Stimulated activated effector memory CD8-positive, alpha-beta T cell treated with anti-CD3 and anti-CD28 coated beads, Interleukin-12 subunit alpha, Interleukin-12 subunit beta, amount 100 ng/mL, for 72 hours (primary cell): ENCODE measurements around the gene PHF5A.

Experiments
- ATAC-seq: fragments of 150-1000 bp; cut with Tn5 transposase; 2 replicates; pipeline ENCODE4 v1.10.0; 2021
- DNase-seq, 2 donors: peaks; one replicate each; pipeline ENCODE4 v3.0.0; 2021 to 2022; ENCODE audit warnings: low spot score in 2 of 2
- H3K27ac Mint-ChIP-seq: one replicate; pipeline ENCODE4 v1.8.0; 2022; ENCODE audit warnings: mild to moderate bottlenecking, mixed read lengths
- H3K36me3 Mint-ChIP-seq: one replicate; pipeline ENCODE4 v1.8.0; 2022; ENCODE audit warnings: mild to moderate bottlenecking, mixed read lengths
- H3K4me1 Mint-ChIP-seq: one replicate; pipeline ENCODE4 v1.8.0; 2022; ENCODE audit warnings: mixed read lengths
- H3K4me3 Mint-ChIP-seq: one replicate; pipeline ENCODE4 v1.8.0; 2022; ENCODE audit warnings: mild to moderate bottlenecking, mixed read lengths
- H3K9me3 Mint-ChIP-seq: one replicate; pipeline ENCODE4 v1.8.0; 2022; ENCODE audit warnings: mixed read lengths

PHF5A gene

DNA sequence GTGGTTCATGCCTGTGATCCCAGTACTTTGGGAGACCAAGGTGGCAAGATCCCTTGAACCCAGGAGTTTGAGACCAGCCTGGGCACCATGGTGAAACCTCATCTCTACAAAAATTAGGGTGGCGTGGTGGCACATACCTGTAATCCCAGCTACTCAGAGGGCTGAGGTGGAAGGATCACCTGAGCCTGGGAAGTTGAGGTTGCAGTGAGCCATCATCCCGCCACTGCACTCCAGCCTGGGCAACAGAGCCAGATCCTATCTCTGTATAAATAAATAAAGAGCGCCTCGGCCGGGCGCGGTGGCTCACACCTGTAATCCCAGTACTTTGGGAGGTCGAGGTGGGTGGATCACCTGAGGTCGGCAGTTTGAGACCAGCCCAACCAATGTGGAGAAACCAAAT, 49.8 kb downstream of the PHF5A start:
- DNase-seq = no peak
- H3K4me3 Mint-ChIP-seq = no peak overlapping the region
- H3K27ac Mint-ChIP-seq = peak overlapping the region; percentile 5
- no peak for ATAC-seq
- H3K4me1 Mint-ChIP-seq = peaks cover 22% of the 10 kb centered on the region
- peaks cover 24% of the 10 kb centered on the region for H3K36me3 Mint-ChIP-seq
- no peaks in the 10 kb centered on the region for H3K9me3 Mint-ChIP-seq

DNA sequence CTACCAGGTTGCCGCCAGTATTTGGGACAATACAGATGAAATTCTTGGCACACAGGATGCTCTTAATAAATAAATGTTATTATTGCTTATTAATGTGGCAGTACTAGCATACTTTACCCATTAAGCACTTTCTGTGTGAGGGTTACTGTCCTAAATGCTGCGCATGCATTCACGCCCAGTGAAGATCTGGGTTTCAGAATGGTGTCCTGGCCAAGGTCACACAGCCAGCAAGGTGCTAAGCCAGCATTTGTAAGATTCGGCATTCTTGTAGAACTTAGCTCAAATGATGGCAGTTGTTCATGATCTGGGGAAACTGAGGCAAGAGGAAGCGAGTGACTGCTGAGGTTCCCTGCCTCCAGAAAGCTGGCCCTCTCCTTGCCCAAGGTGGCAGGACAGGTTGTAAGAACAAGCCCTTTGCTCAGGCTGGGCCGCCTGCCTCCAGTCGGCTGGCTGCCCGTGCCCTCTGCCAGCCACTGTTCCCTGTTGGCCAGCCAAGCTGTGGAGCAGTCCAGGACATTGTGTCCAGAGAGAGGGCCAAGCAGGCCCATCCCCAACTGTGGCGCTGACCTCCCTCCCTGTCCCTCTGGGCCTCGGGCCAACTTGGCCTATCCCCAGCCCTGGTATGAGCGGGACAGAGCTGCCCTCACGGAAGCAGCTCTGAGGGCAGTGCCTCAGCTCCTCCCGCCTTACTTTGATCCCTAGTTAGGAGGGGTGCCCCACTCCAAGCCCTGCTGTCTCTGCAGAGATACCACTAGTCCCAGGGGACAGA, 50.7 kb downstream of the PHF5A start:
- H3K4me3 Mint-ChIP-seq = no peak overlapping the region
- peaks cover 22% of the 10 kb centered on the region for H3K4me1 Mint-ChIP-seq
- H3K27ac Mint-ChIP-seq = peak overlapping the region; percentile 5
- no peak for DNase-seq
- no peak for ATAC-seq
- H3K9me3 Mint-ChIP-seq = no peaks in the 10 kb centered on the region
- peaks cover 24% of the 10 kb centered on the region for H3K36me3 Mint-ChIP-seq

DNA sequence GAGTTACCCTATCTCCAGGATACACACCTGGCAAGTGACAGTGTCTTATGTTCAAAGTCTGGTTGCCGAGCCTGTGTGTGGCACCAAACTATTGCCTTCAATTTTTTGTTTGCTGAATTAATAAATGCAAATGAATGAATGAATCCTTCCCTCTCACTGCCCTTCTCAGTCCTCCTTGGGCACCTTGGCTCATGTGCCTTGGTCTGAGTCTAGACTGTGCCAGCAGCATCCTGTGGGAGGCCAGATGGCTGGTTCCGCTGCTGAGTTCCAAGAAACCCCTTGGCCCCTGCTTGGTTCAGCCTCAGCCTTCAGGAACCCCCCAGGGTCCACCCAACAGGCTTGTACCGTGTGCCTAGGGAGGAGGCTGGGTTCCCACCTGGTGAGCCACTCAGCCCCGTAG, 52.9 kb downstream of the PHF5A start:
- ATAC-seq (no peak), DNase-seq (no peak)
- H3K36me3 Mint-ChIP-seq = peaks cover 28% of the 10 kb centered on the region
- H3K9me3 Mint-ChIP-seq = no peaks in the 10 kb centered on the region
- peaks cover 40% of the 10 kb centered on the region for H3K4me1 Mint-ChIP-seq
- peak overlapping the region; percentile 93 for H3K4me3 Mint-ChIP-seq
- peak overlapping the region; percentile 99 for H3K27ac Mint-ChIP-seq

DNA sequence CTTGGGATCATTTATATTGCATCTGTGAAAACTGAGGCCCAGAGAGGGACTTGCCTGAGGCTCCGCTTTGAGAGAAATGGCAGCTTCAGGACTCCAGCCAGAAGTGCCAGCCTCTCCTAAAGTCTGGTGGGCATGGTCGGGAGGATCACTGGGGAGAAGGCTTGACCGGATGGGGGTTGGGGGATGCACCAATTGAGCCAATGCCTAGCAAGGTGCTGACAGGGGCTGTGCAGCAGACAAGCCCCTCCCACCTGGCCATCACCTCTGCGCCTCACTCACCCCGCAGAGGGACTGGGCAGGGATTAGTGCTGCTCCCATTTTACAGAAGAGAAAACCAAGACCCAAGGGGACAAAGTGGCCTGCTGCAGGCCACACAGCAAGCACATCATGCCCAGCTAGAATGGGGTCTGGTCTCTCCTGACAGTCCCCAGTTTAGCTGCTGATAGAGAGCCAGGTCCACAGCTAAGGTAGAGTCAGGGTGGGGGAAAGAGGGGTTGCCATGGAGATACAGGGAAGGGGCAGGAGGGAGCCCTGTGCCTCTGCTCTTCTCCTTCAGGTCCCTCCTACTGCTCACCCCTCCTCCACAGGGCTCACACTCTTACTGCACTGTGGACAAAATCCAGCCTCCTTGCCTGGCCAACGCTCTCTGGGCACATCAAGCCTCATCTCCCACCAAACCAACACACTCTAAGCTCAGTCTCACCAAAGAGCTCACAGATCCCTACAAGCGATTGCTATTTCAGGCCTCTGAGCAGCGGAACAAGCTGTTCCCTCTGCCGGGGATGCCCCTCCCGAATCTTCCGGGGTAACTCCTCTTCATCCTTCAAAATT, 57.3 kb downstream of the PHF5A start:
- Mint-ChIP-seq H3K4me1 (peaks cover 38% of the 10 kb centered on the region), H3K36me3 (peaks cover 28% of the 10 kb centered on the region), H3K9me3 (no peaks in the 10 kb centered on the region), H3K4me3 (no peak overlapping the region), H3K27ac (peak overlapping the region; percentile 99)
- ATAC-seq = no peak
- DNase-seq = no peak

DNA sequence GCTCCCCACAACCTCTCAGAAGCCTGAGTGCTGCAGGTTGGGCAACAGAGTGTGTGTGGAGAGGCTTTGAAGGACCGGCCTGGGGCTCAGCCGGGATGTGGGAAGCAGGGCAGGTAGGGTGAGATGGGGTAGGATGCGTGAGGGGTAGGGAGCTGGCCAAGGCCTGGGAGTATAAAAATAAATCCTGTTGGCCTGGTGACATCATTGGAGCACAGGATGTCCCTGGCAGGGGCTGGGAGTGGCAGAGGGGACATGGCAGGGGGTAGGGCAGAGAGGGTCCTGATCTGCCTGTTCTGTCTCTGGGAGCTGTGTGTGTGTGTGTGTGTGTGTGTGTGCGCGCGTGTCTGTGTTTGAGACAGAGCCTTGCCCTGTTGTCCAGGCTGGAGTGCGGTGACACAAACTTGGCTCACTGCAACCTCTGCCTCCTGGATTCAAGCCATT, 58.2 kb downstream of the PHF5A start:
- Mint-ChIP-seq H3K36me3 (peaks cover 28% of the 10 kb centered on the region), H3K4me3 (no peak overlapping the region), H3K4me1 (peaks cover 40% of the 10 kb centered on the region), H3K9me3 (no peaks in the 10 kb centered on the region), H3K27ac (peak overlapping the region; percentile 70)
- DNase-seq (no peak), ATAC-seq (no peak)
